ENCODE data around the gene PRKCH. TPM values are rescaled to one million over a fixed set of nuclear protein-coding genes. Genes with fewer than 3 reads are reported as not detected.
A peak's percentile ranks its signal among the peaks of the same experiment; 100 is the strongest.

The PRKCH gene
- polyA plus RNA-seq, 3 donors = 5.1 to 19.7 (median 10.1) TPM

DNA sequence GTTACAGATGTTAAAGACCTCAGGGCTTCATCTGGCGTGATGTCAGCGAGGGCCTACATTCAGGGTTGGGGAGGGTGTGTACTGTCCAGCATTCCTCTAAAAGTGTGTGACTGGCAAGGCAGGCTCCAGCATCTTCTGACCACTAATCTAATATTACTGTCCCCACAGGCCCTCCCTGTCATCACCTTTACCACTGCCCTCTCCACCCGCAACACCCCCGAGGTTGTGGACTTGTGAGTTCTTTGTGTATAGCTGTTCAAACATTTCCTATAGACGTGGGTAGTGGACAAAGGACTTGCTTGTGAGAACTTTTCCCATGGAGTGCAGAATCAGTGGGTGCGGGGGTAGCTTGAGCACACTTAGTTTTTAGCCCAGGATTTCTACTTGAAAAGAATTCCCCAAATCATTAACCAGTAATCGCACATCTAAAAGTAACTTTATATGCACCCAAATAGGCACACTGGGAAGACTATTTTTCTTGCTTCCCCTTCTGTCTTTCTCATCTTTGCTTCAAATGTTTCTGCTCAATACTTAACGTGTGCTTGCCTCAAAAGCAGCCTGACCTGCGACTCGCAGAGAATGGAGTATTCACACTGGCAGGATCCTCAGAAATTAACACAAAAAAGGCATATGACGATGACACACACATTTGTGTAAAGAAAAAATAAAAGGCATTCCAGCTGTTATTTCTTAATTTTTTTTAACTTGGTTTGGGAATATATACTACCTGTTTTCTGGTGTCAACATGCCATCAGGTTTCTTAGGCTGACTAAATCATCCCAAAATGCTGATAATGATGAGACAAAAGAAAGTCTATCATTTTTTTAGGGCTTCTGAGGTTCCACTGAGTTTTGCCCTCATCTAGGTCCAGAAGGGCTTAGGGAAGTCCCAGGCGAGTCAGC, 215.5 kb downstream of the PRKCH start:
- whole genome bisulfite sequencing, 3 donors = 59 to 91% (median 88%) methylated on average over 12 of the region's 12 CpGs
- H3K27ac ChIP-seq (ENCODE audit: low read depth, low read length) = no peak overlapping the region

- WGBS, 3 donors = 20 to 57% (median 55%) methylated on average over 8 of the region's 8 CpGs
- no peak overlapping the region for H3K27ac ChIP-seq (ENCODE audit: low read depth, low read length)
Observed at GRCh38 chr14:61537563-61538463, 216.4 kb downstream of the PRKCH start.

DNA sequence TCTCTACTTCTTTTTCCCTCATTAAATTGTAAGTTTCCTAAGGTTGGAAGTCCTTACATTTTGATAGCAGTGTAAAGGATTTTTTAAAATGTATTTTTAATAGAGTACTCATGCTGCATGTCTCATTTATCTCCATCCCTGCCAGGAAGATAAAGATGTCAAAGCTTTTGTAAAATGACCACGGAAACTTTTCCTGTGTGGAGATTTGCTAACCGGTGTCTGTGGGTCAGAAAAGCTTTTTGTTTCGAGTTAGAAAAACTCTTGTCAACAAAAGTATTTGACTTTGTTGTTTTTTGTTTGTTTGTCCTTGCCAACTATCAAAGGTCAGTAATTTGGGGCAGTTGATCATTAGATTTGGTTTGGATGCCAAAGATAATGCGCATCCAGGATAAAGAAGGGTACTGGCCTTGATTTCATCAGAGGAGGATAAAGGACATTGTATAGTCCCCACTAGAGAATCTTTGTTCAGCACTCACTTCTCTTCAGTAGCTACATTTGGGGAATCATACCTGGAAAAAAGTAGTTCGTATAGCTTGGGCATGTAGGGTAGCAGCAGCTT, 217.2 kb downstream of the PRKCH start:
- H3K27ac ChIP-seq (ENCODE audit: low read depth, low read length) = no peak overlapping the region
- WGBS, 3 donors = 38 to 80% (median 75%) methylated on average over 5 of the region's 5 CpGs

DNA sequence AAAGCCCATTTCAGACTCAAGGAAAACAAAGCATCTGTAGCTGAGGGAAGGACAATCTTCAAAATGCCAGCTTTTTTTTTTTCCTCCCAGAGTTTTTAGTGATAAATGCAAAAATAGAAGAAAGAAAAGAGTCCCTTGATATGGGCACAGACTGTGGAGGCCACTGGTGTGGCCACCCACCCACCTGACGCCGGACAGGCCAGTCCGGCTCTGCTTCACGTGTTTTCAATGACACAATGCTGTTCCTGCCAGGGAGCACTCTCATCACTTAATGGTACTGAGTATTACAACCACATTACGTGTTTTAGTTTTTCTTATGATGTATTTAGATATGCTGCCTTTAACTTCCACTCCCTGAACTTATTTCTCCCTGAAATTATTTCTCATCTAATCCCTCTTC, 218.3 kb downstream of the PRKCH start:
- 94 to 97% (median 95%) methylated on average over 5 of the region's 5 CpGs for WGBS, 3 donors

GRCh38 chr14:61540931-61541330, 219.6 kb downstream of the PRKCH start:
- no peak overlapping the region for H3K27ac ChIP-seq (ENCODE audit: low read depth, low read length)

More for the DNA sequence above, 218.3 kb downstream of the PRKCH start:
- H3K27ac ChIP-seq (ENCODE audit: low read depth, low read length) = no peak overlapping the region

GRCh38 chr14:61542848-61543790, 221.7 kb downstream of the PRKCH start:
- H3K27ac ChIP-seq (ENCODE audit: low read depth, low read length) = no peak overlapping the region
- 55 to 75% (median 66%) methylated on average over 8 of the region's 8 CpGs for WGBS, 3 donors

More at GRCh38 chr14:61540931-61541330, 219.6 kb downstream of the PRKCH start:
- 84 to 89% (median 84%) methylated on average over 7 of the region's 7 CpGs for WGBS, 3 donors

- peak overlapping the region; percentile 24 for H3K27ac ChIP-seq (ENCODE audit: low read depth, low read length)
- WGBS, 3 donors = 77 to 95% (median 86%) methylated on average over 7 of the region's 7 CpGs
Observed at GRCh38 chr14:61543946-61544345, 222.6 kb downstream of the PRKCH start.

GRCh38 chr14:61544448-61545330, 223.3 kb downstream of the PRKCH start:
- no peak overlapping the region for H3K27ac ChIP-seq (ENCODE audit: low read depth, low read length)
- WGBS, 3 donors = 89 to 91% (median 89%) methylated on average over 14 of the region's 14 CpGs

DNA sequence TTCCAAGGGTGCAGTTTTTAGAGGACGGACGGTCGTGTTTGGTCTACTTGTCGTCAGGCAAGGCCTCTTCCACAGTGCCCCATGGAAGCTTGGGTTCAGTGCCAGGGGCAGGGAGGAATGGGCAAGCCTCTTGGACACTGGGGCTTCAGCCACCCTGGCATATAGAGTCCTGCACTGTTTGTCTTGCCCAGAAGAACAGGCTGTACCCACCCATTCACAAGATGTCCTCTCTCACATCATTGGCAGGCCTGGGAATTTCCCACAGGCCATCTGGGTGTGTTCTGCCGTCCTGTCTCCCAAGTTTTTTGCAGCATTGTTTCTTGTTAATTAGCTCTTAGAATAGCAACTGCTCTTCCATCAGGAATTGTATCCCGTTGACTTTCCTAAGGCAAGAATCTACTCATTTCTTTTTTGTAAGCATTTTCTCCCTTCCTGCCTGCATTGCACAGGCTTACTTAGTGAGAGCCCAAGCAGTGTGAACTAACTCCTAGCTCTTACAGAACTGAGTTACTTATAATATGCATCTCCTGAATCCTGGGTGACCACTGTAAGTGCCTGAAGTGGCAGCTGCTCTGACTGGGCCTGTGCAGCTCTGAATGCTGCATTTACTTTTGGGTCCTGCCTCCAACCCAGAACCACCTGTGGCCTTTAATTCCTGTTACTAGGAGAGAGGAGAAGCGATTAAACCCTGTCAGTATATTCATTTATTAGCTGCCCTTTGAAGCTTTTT, 224.5 kb downstream of the PRKCH start:
- WGBS, 3 donors = 85 to 90% (median 88%) methylated on average over 7 of the region's 7 CpGs
- H3K27ac ChIP-seq (ENCODE audit: low read depth, low read length) = no peak overlapping the region

DNA sequence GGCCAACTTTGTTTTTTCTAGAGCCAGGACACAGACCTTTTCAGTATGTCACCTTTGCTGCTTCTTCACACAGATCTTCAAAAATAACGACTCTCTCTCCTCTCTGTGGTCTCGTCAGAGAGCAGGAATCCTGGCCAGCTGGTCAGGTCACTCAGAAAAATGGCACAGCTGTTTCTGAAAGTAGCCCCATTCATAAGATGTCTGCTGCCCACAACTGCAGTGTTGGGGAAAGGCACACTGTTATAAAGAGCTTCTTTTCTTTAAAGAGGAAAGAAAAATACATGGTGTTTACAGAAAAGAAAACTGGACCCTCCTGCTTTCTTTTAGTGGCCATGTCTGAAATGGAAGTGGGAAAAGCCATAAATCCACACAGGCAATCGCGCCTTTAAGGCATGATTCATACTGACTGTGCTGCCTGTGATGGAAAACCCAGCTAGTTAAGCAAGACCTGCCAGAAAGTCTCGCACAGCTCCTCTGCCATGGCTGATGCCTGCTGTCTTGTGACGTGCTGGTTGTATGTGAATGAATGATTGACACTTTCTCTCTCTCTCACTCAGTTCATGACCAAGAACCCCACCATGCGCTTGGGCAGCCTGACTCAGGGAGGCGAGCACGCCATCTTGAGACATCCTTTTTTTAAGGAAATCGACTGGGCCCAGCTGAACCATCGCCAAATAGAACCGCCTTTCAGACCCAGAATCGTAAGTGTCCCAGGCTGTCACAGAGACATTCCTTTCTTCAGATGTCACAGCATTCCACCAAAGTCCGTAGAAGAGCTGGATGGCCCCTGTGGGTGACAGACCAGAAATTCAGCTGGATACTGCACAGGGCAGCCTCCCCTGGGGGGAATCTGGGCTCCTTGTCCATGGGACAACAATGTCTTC, 226.0 kb downstream of the PRKCH start:
- 84 to 89% (median 86%) methylated on average over 14 of the region's 14 CpGs for WGBS, 3 donors
- H3K27ac ChIP-seq (ENCODE audit: low read depth, low read length) = no peak overlapping the region

DNA sequence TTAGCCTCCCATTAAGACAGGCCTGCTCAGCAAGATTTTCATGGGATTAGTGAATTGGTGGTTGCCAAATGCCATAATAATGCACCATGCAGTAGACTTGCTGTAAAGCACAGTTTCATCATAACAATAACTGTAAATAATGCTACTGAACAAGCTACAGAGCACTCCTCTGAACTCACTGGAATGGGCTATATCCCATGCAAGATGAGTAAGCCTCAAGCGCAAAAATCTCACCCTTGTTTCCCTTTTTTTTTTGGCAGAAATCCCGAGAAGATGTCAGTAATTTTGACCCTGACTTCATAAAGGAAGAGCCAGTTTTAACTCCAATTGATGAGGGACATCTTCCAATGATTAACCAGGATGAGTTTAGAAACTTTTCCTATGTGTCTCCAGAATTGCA, 228.0 kb downstream of the PRKCH start:
- H3K27ac ChIP-seq (ENCODE audit: low read depth, low read length) = no peak overlapping the region
- WGBS, 3 donors = 51 to 84% (median 54%) methylated on average over 2 of the region's 2 CpGs

DNA sequence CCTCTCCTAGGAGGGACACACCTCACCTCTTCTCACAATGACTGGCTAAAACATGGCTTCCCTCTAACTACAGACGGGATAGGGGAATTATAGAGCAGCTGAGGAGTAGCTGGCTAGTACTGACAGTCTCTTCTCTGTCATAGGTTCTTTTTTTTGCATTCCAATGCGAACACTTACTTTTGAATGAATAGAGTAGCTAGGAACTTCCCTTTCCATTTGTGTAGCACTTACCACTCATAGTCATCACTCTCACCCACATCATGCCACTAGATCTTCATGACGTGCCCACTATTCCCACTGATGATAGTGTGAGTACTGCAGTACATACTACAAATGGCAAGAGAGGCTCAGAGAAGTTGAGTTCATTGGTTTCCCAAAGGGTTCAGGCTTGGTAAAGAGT, 230.0 kb downstream of the PRKCH start:
- 91 to 96% (median 94%) methylated on average over 3 of the region's 3 CpGs for WGBS, 3 donors
- H3K27ac ChIP-seq (ENCODE audit: low read depth, low read length) = no peak overlapping the region

DNA sequence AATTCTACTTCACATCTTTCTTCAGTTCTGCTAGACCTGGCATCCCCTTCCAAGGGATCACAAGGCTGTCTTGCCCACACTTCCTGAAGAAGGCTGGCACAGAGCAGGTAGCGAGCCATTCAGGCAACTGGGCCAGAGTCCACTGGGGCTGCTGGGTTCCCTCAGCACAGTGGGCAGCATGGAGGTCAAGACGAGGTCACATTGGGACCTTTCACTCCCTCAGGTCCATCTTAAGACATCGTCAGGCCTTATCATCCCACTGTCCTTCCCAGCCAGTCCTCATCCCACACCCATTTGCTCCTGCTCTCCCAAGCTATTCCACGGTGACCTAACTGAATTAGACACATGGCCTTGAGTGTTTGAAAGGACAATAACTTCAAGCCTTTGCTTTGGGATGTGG, 230.9 kb downstream of the PRKCH start:
- WGBS, 3 donors = 52 to 86% (median 86%) methylated on average over 4 of the region's 4 CpGs

DNA sequence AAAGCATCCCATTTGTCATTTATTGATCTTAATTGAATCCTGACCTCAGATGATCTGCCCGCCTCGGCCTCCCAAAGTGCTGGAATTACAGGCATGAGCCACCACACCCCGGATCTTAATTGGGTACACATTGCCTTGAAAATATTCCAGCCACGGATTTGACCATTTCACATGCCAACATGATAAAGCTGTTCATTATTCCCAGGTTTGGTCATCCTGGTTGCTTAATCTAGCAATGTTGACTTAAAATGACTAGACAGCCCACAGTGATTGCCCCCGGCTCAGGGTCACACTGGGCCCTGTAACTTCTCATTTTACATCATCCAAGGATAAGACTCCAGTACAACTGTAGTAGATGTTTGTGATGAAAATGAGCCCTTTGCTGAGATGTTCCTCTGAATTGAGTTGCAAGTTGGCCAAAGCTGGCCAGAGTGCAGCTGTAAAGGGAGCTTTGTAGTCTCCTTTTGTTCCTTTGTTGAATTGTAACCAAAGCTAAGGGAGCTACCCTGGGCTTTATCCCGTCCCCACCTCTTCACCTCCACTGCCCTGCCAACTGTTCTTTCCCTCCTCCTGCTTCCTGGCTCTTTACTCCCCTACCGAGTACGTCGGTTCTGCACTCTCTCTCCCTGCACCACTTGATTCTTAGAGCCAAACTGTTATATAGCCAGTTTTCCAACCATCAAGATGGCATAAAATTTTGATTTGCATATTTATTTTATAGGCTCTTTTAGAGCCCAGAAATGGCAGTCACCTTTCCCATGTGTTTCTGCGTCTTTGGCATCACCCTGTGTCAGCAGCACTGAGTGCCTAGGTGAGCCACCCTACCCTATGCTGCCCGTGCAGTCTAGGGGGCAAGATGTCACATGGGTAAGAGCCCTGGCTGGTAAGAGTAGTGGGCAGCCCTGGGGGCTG, 232.6 kb downstream of the PRKCH start:
- WGBS, 3 donors = 57 to 80% (median 66%) methylated on average over 11 of the region's 11 CpGs
- no peak overlapping the region for H3K27ac ChIP-seq (ENCODE audit: low read depth, low read length)

More for the DNA sequence above, 230.9 kb downstream of the PRKCH start:
- H3K27ac ChIP-seq (ENCODE audit: low read depth, low read length) = no peak overlapping the region
